ENCODE results near the gene TCF7L2.

TCF7L2 gene

DNA sequence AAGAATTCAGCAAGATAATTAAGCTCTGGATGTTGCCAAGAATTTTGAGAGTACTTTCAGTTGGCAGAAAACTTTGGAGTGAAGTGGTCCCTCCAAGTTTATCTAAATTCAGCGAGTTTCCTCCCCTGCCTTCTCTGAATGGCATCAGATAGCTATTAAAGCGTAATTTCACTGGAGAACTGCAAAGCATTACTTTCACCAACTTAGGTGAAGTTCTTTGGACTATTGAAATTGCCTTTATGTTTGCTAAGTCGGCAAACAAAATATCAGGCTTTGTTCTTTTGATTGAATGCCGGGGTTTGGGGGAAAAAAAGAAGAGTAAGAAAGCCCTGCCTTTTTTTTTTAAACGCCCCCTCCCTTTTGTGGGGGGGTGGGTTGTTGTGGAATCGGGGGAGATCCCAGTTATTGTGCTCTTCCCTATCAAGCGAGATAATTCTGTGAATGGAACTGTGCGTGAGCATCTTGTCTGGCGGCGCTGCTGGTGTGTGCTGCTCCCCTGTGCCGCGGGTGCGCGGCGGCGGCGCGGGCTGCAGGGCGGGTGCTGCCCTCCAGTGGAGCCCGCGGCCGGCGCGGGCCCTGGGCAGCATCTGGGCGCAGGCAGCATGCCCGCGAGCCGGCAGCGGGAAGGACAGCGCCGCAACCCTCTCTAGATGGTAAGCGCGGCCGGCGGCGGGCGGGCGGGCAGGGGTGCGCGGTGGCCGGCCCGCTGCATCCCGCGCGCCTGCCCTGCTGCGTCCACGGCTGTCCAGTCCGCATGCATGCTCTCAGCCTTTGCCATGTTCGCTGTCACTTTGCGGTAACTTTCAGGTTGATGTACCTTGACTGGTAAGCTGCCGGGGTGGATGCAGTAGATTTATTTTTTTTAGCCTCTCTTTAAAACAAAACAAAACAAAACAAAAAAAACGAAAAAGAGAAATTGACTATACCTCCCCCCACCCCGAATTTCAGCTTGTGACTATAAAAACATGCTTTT, 176.5 kb downstream of the TCF7L2 start:
- DNase-seq (ENCODE audit: low spot score) = peak; percentile 80

DNA sequence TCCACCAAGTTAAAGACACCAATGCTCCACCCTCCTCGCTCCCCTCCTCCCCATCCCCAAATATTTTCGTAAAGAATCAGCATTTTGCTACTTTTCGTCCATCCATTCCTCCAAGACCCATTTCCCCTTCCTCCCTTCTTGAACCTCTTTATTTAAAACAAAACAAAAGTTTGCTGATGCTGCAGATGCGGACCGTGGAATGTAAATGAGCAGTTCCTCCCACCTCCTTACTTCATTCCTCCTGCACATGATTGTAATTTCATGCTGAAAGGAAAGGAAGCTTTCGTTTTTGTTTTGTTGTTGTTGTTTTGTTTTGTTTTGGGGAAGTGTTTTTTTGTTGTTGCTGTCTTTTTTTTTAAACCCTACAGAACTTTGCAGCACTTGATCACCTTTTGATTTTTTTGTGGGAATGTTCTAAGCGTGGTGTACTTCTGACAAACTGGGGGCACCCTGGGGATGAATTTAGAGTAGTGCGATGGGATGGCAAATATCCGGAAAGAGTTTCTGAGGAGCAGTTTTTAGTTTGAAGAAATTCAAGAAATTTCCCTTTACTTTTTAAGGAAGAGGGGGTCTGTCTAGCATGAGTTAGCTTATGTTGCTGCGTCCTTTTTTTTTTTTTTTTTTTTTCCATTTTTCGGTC, 177.3 kb downstream of the TCF7L2 start:
- DNase-seq (ENCODE audit: low spot score) = no peak

DNA sequence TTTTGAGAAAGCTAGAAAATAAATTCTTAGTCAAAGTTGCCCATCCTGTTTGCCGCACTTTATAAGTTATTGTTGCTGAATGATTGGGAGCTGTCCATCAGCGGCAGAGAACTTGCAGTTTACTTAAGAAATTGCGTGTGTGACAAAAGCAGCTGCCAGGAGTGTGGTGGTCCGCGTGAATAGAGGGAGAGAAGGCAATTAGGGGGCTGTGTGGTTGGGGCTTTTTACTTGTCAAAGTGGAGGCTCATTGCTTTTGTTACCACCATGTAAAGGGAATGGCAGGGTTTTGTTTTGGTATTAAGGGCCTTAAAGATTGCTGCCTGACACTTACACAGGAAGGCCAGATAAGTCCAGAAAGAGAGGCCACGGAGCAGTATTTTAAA, 177.8 kb downstream of the TCF7L2 start:
- DNase-seq (ENCODE audit: low spot score) = no peak

DNA sequence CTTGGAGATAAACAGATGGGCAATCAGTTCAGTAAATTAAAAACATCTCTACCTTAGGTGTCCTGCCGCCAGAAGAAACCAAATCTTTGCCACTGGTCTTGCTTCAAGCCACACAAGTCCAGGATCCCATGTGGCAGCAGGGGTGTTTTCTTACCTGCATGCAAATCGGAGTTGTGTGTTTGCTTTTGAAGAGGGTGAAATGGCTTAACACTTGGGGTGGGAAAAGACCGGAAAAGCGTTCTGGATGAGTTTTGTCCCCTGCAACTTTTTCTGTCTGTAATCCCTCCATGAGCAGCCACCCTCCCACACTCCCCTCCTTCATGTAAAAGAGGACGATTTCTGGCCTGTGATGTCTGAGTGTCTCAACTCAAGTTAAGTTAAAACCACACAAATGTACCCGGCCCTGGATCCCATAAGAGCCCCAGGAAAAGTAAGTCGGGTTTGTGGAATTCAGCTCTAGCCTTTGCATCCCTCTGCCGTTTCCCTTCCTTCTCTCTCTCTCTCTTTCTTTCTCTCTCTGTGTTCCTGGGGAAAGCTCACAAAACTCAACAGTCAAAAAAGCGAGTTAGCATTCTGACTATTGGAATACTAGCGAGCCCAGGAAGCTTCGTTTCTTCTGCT, 178.5 kb downstream of the TCF7L2 start:
- no peak for DNase-seq (ENCODE audit: low spot score)

DNA sequence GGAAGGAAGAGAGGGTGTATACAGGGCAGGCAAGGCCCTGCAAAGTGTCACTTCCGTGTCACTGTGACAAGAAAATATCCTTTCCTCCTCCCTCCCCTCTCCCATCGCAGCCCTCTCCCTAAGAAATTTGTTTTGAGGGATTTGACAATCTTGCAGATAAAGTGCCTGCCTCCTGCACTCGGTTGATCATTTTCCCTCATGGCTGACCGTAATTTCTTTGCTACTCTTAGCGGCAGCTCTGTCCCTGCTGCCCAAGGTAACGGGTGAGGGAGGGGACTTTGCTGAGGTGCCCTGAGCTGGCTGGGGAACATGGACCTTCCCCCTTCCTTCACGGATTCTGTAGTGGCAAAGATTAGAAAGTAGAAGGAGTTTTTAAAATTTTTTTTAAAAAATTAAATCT, 179.1 kb downstream of the TCF7L2 start:
- no peak for DNase-seq (ENCODE audit: low spot score)

DNA sequence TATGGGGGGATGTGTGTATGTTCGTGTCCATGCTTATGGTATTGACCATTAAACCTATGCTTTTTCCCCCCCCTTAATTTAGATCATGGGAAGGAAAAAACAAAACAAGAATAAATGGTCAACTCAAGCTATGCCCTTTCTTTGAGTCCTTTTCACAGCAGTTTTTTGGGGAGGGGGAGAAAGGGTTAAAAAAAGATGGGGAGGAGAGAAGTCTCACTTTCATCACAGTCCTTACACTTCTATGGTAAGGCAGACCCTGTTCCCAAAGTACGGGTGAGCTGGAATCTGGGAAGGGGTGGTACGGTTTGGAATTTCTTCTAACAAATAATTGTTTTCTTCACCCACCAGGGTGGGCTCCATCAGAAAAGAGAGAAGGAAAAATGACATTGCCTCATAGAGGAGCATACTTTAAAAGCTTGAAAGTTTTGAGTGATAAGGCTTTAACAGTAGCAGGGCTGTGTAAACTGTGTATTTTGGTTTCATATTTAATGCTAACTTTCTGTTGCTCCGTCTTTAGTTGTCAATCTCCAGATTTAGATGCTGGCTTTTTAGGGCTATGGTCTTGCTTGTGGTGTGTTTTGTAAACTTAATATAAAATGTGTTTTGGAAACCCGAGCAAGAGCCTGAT, 180.1 kb downstream of the TCF7L2 start:
- no peak for DNase-seq (ENCODE audit: low spot score)

DNA sequence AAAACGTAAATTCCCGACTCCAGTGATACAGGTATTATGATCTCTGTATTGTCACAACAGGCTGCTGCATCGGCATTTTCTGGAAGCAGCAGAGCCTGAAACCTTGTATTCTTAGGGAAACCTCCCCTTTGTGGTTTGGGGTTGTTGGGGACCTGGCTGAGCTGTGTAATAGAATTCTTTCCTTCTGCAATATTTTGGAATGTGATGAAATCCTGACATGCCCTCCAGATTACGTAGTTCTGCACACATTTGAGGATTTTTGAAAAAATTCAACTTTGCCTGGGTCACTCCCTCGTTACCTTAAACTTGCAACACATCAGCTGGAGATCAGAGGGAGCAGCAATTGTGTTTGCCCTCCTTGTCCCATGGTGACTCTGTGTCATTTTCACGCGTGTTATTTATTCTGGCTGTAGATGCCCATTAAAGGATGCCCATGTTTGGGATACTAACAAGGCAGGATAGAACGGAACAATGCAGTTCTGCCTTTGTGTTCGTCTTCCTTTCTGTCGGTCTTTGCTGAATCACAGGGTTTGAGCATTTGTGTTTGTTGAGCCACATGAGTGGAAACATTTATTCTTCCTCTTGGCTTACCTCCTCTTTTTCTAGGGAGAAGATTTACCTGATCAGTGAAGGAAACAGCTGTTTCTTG, 181.7 kb downstream of the TCF7L2 start:
- DNase-seq (ENCODE audit: low spot score) = no peak

DNA sequence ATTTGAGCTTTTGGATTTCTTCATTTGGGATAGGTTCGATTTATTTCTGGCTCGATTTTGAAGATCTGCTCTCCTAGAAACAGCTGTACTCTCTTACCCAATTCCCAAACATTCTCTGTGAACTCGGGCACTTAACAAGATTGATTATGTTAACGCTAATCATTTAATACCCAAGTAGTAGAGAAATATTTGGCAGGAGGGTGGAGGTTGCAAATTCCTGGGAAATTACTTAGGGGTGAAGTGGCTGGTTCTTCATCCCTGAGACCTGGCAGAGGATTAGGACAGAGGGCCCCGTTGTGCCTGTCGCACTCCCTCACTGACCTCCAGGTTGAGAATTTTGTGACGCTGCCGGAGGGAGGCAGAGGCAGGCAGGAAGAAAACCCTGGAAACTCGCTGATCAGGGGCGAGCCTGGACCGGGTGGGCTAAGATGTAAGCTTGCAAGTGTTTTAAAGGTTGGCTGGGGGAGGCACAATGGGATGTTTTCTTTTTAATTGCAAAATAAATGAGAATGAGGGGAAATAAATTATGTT, 182.6 kb downstream of the TCF7L2 start:
- no peak for DNase-seq (ENCODE audit: low spot score)

DNA sequence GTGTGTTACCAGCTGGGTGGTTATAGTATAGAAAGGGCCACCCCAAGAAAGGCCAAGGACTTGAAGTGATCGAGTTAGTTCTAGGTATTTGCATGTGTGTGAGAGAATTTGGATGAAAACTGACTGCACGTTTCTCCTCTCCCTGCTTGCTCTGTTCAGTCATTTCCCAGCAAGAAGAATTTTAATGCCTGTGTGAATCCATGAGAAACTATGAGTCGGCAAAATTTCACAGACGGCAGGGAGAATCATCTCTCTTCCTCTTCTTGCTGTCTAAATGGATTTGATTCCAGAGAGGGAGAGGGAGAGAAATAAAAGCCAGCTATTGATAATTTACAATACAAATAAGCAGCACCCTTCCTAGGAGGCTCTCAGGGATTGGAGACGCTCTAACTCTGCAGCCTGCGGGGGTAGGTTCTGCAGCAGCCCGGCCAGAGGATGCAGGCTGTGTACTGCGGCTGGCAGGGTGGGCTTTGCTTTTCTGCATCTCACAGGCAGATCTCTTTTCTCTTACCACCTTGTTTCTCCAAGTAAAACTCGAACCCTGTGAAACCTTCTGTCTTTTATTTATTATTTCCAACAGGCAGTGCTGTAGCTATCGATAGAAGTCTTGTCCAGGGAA, 183.6 kb downstream of the TCF7L2 start:
- no peak for DNase-seq (ENCODE audit: low spot score)

DNA sequence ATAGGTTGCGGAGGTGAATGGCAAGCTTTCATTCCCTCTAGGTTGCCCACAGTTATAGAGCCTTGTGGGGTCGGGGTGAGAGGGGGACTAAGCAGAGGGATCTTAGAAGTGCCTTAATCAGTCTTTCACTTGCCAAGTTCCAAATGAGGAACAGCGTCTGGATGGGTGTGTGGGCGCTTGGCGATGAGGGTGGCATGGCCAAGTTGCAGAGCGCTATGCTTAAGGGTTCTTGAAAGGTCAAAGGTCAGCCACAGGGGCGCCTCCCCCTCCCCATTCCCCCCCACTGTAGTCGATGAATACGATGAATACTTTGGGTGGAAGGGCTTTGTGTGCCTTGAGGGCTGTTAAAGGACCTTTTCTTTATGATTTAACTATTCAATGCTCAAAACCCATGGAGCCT, 185.0 kb downstream of the TCF7L2 start:
- no peak for DNase-seq (ENCODE audit: low spot score)

DNA sequence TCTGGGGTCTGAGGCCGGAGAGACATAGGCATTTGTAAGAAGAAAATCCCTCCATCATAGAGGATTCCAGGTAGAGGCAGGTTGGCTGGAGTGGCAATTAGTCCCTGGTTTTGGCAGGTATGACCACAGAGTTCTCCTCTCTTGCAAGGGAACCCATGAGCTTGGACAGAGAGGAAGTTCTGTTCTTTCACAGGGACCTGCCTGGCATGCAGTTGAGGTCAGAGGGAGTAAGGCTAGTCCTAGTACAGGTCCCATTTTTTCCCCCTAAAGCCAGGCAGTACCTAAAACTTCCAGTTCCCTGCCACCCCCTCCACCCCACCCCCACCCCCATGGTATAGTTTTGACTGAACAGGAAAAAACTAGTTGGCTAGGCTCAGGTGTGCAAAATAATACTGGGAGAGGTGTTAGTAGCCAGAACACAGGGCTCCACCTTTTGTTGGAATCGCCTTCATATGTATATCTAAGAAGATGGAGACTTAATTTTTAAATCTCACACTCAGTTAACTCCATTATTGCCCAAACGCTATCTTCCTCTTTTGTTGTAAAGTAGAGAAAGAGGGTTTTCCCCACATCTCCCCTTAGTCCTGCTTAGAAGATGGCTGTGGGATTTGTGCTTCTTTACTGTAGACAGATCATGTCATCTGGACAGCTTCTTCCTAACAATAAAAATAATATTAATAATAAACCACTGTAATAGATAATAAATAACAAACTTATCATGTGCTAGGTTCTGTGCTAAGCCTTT, 188.1 kb downstream of the TCF7L2 start:
- no peak for DNase-seq (ENCODE audit: low spot score)

DNA sequence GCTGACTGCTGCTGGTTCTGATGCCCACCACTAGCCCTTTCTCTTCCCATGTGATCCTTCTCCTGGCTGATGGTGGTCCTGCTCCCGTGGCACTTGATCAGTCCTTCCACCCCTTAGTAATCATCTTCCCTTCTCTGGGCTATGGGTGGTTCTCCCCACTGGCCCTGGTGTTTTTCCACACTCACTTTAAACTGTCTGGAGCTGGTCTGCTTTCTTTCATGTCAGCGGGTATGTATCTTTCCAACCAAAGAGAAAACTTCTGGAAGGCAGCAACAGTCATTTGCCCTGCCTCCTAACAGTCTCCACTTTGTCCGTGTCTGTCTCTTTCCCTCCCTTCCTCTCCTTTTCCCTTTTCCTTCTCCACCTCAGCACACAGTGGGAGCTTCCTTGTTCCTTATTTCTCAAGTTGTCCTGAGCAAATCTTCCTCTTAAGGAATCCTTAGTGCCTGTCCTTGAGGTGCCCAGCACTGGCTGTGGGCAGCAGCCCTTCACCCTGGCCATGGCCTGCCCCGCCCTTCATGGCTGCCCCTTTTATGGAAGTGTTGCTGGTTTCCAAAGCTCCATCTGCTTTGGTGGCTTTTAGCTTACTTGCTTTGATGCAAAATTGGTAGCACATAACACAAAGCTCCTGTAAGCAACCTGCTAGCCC, 189.0 kb downstream of the TCF7L2 start:
- no peak for DNase-seq (ENCODE audit: low spot score)

DNA sequence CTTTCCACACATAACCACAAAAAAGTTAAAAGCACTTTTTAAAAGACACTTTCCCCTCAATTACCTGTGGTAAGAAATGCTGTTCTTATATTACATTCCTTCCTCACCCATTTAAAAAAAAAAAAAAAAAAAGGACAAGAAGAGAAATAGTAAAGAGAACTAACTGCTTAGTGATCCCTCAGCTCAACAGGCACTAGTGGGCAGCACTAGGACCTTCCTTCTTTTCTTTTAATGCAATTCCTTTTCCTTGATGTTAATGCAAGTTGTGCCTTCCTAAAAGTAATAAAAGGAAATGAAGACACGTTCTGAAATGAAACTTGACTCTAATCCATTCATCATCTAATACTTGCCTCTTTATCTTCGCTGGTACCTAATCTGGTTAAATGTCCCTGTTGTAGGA, 189.7 kb downstream of the TCF7L2 start:
- DNase-seq (ENCODE audit: low spot score) = no peak

DNA sequence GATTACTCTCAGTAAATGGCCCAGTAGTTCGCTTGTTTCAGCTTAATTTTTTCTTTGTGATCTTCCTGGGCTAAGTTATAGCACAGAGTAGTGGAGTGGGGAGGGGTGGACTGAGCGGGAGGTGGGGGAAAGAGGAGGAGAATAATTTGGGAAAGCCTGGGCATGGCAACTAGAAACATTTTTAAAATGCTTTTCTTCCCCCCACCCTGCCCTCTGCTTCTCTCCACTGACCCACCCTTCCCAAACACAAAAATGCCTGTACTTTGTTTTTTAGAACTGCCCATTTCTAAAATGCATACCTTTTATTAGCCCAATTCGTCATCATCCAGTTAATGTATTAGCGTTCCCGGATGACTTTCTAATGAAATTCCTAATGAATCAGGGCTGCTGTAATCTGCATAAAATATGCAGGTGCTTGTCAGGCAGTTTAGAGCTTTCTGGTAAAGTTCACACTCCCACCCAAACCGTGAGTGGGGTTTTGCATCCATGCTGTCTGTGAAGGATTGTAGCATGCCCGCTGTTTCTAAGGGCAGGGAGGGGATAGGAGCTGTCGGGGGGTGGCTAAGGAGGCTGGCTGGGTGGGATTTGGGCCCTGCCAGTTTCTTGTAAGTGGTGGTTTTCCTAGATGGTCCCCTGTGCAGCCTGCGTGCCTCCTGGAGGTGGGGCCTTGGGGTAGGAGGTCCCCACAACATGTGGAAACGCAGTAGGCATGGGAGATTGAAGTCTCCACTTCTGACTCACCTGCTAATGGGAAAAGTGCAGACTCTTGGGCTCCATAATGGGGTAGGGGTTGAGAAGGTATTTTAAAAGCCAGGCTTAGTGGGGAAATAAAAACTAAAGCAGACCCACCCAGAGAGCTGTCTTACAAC, 190.3 kb downstream of the TCF7L2 start:
- DNase-seq (ENCODE audit: low spot score) = no peak

DNA sequence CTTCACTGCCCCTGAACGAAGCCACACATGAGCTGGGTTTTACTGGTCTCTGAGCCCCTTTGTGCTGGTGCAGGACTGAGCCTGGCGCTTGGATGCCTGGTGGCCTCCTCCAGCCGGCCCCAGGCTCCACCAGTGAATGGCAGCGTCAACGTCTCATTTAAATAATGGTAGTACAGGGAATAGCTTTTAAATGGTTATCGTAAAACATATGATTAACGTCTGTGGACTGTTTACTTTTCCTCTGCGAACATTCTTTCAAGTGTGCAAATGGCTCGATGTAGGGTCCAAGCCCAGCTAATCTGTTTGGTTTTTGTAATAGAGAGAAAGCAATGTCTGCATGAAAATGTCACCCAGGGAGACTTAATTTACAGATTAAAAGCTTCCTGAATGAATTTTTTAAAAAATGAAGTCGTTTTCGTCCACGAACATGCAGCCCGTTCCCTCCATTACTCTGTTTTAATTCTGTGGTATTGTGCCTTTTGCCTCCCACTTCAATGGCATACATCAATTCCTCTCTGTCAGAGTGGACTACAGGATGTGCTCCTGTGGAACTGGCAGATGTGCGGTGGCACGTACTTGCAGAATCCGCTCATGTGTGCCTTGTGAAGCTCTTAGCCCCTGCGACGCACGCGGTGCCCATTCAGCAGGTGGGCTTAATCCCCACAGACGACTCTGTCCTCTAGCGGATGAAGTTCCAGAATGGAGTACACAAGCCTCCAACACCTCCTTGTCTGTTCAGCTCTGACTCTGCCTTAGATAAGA, 192.7 kb downstream of the TCF7L2 start:
- DNase-seq (ENCODE audit: low spot score) = no peak

DNA sequence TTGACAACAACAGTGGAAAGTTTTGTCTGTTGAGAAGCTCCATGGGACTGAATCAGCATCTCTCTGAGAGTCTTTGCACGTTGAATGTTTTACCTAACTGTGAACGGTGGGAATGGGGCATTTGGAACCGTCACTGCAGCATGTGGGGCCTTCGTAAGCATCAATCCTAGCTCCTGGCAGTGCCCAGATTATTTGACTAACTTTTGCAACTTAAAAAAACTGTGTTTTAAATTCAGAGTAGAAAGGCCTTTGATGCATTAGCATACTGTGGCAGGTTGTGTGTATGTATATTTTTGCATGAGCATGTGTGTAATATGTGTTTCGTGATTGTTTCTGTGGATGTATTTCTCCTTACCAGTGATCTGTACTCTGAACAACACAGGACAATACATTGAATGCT, 194.5 kb downstream of the TCF7L2 start:
- no peak for DNase-seq (ENCODE audit: low spot score)

DNA sequence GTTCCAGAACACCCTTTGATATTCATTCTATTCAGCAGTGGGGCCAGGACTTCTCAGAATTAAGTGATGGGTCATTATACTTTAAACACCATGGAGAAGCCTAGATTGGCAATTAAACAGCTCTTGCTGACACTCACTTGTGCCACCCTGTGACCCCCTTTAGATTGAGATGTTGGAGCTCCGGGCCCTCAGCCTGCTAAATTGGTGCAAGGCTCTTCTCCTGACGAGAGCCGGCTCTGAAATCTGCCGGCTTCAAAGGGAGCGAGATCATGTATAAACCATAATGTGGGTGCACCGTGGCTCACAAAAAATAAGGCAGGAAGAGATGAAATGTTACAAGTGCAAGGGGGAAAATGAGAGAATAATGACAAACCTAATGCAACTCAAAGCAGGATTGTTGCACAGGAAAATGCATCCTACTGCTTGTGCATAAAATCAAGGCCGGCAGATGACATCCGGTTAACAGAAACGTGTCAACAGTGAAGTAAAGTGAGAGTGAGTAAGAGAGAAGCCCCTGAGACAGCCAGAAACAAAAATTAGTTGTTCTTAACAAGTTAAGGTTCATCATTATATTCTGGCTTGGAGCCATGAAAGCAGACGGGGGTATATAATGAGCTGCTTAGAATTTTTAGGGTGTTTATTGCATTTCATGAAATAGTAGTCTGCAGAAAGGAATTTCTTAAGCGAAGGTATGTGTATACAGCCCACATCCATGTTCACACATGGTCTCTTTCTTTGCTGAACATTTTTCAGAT, 198.2 kb downstream of the TCF7L2 start:
- no peak for DNase-seq (ENCODE audit: low spot score)

DNA sequence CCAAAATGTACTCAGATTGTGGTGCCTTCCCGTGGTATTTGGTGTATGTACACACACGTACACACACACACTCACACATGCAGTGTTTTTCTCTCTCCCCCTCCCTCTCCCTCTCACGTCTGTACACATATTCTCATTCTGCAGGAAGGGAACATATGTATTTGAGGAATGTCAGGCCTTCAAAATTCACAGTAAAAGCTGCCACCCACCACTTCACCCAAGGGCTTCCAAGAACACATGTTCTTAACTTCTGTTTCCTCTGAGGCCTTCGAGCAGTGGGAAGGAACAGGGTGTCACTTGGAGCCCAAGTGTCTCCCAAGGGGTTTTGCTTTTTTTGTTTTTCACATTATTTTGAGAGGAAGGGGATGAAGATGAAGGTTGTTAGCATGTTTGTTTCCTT, 198.9 kb downstream of the TCF7L2 start:
- no peak for DNase-seq (ENCODE audit: low spot score)

Data from kidney capillary endothelial cell (primary cell).